ENCODE data around the gene ZNF32.
A peak's percentile ranks its signal among the peaks of the same experiment; 100 is the strongest.
"Not testable (repeated sequence)": the region's sequence is repeated elsewhere in the genome, so short reads cannot be mapped to it uniquely, and the experiment has no call there.

The ZNF32 gene

GRCh38 chr10:43606323-43607198 lies 42.1 kb downstream of the ZNF32 start, which contains the start of gene ZNF485:
TSS of gene ZNF485 (plus strand) at chr10:43606438. CDS start at chr10:43607051, 613 bp downstream.
- TF ChIP-seq, protein P1, sequence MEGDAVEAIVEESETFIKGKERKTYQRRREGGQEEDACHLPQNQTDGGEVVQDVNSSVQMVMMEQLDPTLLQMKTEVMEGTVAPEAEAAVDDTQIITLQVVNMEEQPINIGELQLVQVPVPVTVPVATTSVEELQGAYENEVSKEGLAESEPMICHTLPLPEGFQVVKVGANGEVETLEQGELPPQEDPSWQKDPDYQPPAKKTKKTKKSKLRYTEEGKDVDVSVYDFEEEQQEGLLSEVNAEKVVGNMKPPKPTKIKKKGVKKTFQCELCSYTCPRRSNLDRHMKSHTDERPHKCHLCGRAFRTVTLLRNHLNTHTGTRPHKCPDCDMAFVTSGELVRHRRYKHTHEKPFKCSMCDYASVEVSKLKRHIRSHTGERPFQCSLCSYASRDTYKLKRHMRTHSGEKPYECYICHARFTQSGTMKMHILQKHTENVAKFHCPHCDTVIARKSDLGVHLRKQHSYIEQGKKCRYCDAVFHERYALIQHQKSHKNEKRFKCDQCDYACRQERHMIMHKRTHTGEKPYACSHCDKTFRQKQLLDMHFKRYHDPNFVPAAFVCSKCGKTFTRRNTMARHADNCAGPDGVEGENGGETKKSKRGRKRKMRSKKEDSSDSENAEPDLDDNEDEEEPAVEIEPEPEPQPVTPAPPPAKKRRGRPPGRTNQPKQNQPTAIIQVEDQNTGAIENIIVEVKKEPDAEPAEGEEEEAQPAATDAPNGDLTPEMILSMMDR (IDR thresholded peaks at IDR 0.05; ENCODE audit: poor library complexity, severe bottlenecking): no peak
- H3K9me3 ChIP-seq (ENCODE audit: severe bottlenecking): peaks cover 4% of the 10 kb centered on the region
- H3K27me3 ChIP-seq (ENCODE audit: insufficient read depth, poor library complexity, severe bottlenecking): no peaks in the 10 kb centered on the region
- no peak within 1 kb of the TSS for H3K27ac ChIP-seq (ENCODE audit: poor library complexity, severe bottlenecking)
- peak; percentile 93 for ATAC-seq (ENCODE audit: low read depth)
- H3K4me3 ChIP-seq (ENCODE audit: severe bottlenecking): peak within 1 kb of the TSS; percentile 61
- H3K36me3 ChIP-seq (ENCODE audit: low read depth): peaks cover 18% of the 10 kb centered on the region
- DNase-seq (ENCODE audit: low spot score): peak; percentile 69
- H3K4me1 ChIP-seq (ENCODE audit: insufficient read depth, poor library complexity, severe bottlenecking): peaks cover 5% of the 10 kb centered on the region

- Histone ChIP-seq H3K36me3 (ENCODE audit: low read depth) (peaks cover 11% of the 10 kb centered on the region), H3K27ac (ENCODE audit: poor library complexity, severe bottlenecking) (no peak overlapping the region), H3K4me3 (ENCODE audit: severe bottlenecking) (peak overlapping the region; percentile 61), H3K27me3 (ENCODE audit: insufficient read depth, poor library complexity, severe bottlenecking) (no peaks in the 10 kb centered on the region), H3K9me3 (ENCODE audit: severe bottlenecking) (peaks cover 2% of the 10 kb centered on the region), H3K4me1 (ENCODE audit: insufficient read depth, poor library complexity, severe bottlenecking) (peaks cover 5% of the 10 kb centered on the region)
- TF ChIP-seq, protein P1 (IDR thresholded peaks at IDR 0.05; ENCODE audit: poor library complexity, severe bottlenecking): no peak
- peak; percentile 16; the same call in 1 of the 3 replicates for ATAC-seq (ENCODE audit: low read depth)
- no peak for DNase-seq (ENCODE audit: low spot score)
These were observed 42.8 kb downstream of the ZNF32 start for GRCh38 chr10:43605850-43606322.

DNA sequence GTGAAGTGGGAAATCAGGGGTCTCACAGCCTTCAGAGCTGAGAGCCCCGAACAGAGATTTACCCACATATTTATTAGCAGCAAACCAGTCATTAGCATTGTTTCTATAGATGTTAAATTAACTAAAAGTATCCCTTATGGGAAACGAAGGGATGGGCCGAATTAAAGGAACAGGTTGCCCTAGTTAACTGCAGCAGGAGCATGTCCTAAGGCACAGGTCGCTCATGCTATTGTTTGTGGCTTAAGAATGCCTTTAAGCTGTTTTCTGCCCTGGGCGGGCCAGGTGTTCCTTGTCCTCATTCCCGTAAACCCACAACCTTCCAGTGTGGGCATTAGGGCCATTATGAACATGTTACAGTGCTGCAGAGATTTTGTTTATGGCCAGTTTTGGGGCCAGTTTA lies 47.1 kb downstream of the ZNF32 start:
- not testable (repeated sequence) for H3K4me1 ChIP-seq (ENCODE audit: insufficient read depth, poor library complexity, severe bottlenecking); H3K9me3 ChIP-seq (ENCODE audit: severe bottlenecking); H3K27ac ChIP-seq (ENCODE audit: poor library complexity, severe bottlenecking); DNase-seq (ENCODE audit: low spot score); ATAC-seq (ENCODE audit: low read depth); H3K36me3 ChIP-seq (ENCODE audit: low read depth); H3K27me3 ChIP-seq (ENCODE audit: insufficient read depth, poor library complexity, severe bottlenecking); H3K4me3 ChIP-seq (ENCODE audit: severe bottlenecking)

GRCh38 chr10:43599333-43599732 lies 49.3 kb downstream of the ZNF32 start:
- Histone ChIP-seq H3K27me3 (ENCODE audit: insufficient read depth, poor library complexity, severe bottlenecking) (no peaks in the 10 kb centered on the region), H3K4me3 (ENCODE audit: severe bottlenecking) (no peak overlapping the region), H3K27ac (ENCODE audit: poor library complexity, severe bottlenecking) (no peak overlapping the region), H3K9me3 (ENCODE audit: severe bottlenecking) (no peaks in the 10 kb centered on the region), H3K4me1 (ENCODE audit: insufficient read depth, poor library complexity, severe bottlenecking) (no peaks in the 10 kb centered on the region), H3K36me3 (ENCODE audit: low read depth) (no peaks in the 10 kb centered on the region)
- TF ChIP-seq, protein P1 (IDR thresholded peaks at IDR 0.05; ENCODE audit: poor library complexity, severe bottlenecking): no peak
- ATAC-seq (ENCODE audit: low read depth): no peak
- no peak for DNase-seq (ENCODE audit: low spot score)

DNA sequence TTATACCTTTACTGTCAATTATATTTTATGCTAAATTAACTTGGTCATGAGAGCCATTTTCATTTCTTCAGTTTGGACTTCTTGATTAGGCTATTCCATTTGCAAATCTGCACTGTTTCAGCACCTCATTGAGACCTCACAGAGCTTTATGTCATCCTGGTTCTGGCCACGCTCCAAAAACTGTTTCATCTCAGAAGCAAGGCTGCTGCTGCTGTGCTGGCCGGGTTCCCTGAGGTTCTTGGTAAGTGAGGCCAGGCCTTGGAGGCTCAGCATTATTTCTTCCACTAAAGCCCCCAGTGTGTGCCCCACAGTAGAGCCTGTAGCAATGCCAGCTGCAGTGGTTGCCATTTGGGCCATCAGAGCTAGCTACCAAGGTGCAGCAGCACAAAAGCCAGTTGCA lies 50.2 kb downstream of the ZNF32 start:
- TF ChIP-seq, protein P1 (IDR thresholded peaks at IDR 0.05; ENCODE audit: poor library complexity, severe bottlenecking): no peak
- no peaks in the 10 kb centered on the region for H3K36me3 ChIP-seq (ENCODE audit: low read depth)
- no peaks in the 10 kb centered on the region for H3K9me3 ChIP-seq (ENCODE audit: severe bottlenecking)
- no peaks in the 10 kb centered on the region for H3K4me1 ChIP-seq (ENCODE audit: insufficient read depth, poor library complexity, severe bottlenecking)
- H3K4me3 ChIP-seq (ENCODE audit: severe bottlenecking): no peak overlapping the region
- H3K27ac ChIP-seq (ENCODE audit: poor library complexity, severe bottlenecking): no peak overlapping the region
- ATAC-seq (ENCODE audit: low read depth) (no peak), DNase-seq (ENCODE audit: low spot score) (no peak)
- no peaks in the 10 kb centered on the region for H3K27me3 ChIP-seq (ENCODE audit: insufficient read depth, poor library complexity, severe bottlenecking)
